ENCODE data around the gene EPS15.
"Not testable (repeated sequence)": the region's sequence is repeated elsewhere in the genome, so short reads cannot be mapped to it uniquely, and the experiment has no call there.

Gene EPS15

DNA sequence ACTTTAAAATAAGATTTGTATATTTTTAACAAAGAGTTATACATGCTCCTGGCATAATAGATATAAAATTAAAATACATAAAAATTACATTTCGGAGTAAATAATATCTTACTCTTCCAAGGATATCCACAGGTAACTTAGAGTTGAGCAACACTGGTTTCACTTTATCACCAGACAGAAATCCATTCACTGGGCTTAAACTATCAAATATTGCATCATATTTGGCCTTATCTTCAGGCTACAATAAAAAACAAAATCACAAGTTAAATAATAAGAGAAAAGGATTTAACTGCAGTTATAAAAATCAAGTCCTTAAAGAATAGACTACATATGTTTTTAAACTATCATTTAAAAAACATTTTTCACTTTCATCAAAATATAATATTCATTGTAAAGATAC is 55.5 kb downstream of the EPS15 start:
- no peak for DNase-seq

DNA sequence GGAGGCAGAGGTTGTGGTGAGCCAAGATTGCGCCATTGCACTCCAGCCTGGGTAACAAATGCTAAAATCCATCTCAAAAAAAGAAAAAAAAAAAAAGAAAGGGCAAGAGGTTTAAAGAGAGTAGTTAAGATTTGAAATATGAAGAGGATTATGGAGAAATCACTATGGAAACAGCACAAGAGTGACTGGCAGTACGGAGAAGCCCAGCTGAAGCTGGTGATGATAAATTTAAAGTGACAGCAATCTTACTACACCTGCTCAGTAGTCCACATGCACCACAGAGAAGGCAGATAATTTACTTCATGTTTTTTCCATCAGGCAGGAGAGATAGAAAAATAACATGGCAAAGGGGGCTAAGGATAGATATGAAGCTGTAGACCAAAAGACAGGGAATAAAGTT is 56.8 kb downstream of the EPS15 start:
- DNase-seq: not testable (repeated sequence)

DNA sequence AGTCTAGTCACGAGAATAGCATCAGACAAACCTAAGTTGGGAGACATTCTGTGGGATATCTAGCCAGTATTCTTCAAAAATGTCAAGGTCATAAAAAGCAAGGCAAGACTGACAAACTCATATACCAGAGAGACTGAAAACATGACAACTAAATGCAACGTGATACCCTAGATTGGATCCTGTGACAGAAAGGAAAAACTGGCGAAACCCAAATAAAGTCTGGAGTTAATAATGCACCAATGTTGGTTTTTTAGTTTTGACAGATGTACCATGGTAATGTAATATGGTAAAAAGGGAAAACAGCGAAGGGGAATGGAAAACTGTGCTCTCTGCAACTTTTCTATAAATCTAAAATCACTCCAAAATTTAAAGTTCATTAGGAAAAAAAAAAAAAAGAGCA is 64.5 kb downstream of the EPS15 start:
- DNase-seq: no peak

DNA sequence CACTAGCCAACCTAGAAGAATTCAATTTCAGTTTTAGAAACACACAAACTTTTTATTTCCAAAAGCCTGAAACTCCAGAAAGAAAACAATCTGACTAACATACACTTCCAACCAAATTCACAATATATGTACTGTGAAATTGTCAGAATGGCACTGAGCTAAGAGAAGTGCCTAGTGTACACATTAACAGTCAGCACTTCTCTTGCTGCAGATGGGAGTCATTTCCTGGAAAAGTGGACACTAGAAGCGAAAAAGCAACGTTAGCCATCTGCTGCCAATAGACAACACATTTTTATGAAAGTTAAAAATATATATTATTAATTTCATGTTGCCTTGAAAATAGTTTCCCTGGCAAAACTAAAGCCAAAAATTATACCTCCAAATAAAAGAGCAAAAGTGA is 66.1 kb downstream of the EPS15 start:
- no peak for DNase-seq

DNA sequence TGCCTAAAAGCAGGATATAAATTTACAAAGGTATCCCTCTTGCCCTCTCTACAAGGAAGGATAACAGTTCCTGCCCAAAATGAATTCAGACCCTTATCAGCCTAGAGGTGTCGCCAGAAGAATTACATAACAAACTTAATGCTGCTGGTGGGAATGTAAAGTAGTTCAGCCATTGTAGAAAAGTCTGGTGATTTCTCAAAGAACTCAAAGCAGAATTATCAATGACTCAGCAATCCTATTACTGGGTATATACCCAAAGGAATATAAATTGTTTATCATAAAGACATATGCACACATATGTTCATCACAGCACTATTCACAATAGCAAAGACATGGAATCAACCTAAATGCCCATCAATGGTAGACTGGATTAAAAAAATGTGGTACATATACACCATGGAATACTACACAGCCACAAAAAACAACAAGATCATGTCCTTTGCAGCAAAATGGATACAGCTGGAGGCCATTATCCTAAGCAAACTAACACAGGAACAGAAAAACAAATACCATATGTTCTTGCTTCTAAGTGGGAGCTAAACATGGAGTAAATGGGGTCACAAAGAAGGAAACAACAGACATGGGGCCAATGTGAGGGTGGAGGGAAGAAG is 70.1 kb downstream of the EPS15 start:
- DNase-seq: peak; percentile 2

DNA sequence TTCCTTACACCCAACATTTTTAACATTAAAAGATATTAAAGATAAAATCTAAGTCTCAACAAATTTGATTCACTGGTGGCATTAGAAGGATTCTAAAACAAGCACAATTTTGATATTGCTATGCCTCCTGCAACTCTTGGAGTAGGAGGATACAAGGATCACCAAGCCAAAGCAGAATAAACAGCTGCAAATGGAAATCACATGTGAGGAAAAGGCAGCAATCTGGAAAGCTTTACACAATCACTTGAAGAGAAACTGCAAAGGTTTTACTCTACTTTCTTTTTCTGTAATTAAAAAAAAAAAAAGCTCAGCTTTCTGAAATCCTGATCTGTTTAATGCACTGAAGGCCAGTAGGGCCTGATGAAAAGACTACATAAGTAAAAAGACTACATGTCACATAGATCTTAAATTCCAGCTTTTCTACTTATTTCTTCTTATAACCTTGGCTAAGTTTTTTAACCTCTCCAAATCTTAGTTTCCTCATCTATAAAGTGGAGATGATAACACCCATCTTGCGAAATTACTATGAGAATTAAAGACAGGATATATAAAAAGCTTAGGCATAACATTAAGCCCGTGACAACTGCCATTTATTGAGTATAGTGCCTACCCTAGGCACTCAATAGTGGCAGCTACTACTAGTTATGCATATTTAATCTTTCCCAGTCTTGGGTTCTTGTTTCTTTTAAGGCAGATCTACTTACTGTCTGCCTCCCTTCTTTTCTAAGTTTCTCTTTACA is 73.5 kb downstream of the EPS15 start:
- no peak for DNase-seq

DNA sequence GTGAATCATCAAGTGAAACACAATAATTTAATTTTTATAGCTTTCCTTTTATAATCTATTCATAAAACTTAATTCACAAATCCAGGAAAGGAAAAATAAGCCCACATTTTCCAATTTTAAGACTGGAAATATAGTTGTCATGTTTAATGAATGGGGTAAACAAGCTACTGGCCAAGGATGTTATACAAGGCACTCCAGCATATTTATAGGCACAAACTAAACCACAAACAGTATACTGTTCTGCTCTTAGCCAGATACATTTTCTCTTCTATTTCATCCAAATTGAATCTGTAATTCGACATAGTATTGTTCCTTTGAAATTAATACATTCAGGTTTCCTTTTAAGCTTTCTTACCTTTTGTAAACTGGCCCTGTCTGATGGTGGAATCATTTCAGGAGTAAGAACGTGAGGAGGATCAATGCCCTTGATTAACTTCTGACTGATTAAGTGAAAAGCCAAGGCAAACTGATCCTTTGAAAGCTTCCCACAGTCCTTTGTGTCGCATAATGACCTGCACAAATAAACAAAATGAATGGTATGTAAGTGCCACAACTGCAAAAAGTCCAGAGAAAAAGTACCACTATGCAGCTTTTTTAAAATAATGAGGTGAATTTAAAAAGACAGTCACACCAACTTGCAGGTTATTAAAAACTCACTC is 74.4 kb downstream of the EPS15 start:
- DNase-seq: no peak

DNA sequence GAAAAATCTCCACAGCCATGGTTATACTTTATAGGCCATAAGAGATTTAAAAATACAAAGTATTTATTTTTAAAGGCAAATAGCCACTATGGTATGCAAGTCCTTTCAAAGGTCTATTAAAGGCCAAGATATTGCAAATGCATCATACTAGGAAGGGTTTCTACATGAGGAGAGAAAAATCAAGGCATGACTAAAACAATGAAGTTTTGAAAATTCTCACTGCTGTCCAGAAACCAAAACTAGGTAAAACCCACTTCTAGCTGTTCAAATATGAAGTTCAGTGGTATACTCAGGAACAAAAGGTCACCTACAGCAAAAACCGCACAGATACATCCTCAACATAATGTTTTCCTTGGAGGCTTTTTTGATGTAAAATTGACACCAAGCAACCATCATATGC is 75.0 kb downstream of the EPS15 start:
- no peak for DNase-seq

DNA sequence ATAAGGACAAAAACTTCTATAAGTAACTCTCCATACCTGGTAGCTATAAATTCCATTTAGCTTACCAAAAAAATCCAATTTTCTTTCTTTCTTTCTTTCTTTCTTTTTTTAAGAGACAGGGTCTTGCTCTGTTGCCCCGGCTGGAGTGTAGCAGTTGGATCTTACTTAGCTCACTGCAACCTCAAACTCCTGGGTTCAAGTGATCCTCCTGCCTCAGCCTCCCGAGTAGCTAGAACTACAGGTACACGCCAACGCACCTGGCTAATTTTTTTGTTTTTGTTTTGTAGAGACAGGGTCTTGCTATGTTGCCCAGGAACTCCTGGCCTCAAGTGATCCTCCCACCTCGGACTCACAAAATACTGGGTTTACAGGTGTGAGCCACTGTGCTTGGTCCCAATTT is 75.5 kb downstream of the EPS15 start:
- no peak for DNase-seq

DNA sequence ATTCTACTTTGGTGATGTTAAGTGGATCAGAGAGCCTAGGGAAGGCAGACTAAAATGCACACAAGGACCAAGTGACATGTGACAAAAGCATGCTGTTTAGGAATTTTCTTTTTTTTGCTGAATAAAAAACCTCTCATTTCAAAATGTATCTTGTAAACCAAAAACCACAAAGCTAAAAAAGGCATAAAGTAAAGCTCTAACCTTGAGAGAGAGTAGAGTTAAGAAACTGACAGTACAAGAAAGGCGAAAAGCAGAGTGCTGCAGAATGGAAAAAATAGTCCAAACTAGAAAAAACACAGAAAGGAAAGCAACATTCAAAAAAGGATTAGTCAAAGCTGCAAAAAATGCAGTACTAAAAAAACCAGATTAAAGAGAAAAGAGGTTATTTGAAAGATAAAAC is 76.5 kb downstream of the EPS15 start:
- no peak for DNase-seq

DNA sequence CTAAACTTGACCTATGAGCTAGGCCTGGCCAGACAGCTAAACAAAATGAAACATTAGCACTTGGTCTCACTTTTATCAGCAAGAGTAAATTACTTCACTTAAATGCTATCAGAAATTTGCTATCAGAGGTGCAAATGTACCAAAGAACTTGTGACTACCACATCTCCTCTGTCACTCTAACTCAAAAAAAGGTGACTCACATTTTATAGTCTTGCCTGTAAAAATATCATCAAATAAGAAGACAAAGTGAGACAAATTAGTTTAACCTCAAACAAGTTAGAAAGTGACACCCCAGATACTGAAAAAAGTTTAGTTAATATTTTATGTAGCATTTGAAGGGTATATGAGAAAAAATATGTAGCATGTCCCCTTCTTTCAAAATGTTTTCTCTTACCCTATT is 76.9 kb downstream of the EPS15 start:
- DNase-seq: no peak

DNA sequence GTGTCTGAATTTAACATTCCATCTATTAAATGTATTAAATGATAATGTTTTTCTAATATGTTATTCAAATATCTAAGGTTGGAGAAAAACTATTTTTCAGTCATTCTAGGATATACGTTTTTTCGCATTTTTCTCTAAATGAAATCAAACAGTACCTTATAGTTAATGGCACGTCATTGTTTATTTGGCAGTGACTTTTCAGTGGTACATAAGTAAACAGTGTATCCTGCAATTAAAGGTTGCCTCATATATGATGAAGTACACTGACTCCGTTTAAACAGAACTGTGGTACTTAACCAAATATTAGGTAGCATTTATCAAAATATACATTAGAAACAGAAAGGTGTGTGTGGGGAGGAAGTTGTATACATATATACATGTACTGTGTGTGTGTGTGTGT is 79.2 kb downstream of the EPS15 start:
- no peak for DNase-seq

DNA sequence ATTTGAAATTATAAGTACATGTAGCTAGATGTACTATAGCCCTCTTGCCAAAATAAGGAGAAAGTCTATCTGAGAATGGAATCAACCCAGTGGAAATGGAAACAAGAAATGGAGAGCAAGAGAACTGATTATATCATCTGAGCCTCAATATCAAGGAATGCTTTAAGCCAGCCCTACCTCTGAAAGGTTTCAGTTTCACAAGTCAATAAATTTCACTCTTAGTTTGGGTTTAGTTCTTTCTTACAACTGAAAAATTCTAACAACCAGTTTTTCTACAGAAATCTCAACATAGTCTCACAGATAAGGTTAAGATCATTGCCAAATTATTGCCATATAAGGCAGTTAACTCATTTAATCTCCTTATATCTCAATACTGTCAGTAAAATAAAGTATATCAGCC is 80.0 kb downstream of the EPS15 start:
- no peak for DNase-seq

DNA sequence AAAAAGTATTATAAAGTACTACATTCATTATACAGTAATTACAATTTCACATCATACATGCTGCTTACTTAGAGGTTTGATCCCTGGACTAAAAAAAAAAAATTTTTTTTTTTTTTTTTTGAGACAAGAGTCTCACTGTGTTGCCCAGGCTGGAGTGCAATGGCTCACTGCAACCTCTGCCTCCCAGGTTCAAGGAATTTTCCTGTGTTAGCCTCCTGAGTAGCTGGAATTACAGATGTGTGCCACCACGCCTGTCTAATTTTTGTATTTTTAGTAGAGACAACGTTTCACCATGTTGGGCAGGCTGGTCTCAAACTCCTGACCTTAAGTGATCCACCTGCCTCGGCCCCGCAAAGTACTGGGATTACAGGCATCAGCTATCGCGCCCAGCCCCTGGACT is 81.7 kb downstream of the EPS15 start:
- not testable (repeated sequence) for DNase-seq

DNA sequence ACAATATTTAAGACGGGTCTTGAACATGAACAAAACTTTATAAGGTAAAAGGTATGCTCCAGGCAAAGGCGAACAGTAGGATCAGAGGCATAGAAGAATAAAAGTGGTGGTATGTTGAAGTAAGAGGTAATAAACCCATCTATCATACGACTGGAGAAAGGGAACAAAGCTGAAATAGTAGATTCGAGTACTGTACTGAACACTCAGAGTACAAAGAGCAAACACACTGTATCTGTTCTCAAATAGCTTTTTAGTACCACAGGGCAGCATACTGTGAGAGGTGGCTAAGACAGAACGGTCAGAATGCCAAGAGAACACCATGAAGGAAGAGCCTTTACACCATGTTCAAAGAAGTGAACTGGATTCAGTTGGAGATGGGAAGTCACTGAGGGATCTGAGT is 83.2 kb downstream of the EPS15 start:
- no peak for DNase-seq

DNA sequence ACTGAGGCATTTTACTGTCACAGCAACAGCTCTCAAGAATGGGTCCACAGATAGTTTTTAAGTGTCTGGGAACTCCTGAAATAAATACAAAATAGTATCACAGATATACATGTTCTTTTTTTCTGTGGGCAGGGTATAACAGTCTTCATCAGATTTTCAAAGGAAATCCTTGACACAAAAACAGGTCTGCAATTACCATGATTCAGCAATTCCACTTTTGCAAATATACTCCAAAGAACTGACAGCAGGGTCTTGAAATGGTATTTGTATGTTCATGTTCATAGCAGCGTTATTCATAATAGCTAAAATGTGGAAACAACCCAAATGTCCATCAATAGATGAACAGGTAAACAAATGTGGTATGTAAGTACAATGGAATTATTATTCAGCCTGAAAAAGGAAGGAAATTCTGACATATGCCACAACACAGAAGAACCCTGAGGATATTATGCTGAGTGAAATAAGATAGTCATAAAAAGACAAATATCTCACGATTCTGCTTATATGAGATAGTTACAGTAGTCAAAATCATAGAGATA is 85.0 kb downstream of the EPS15 start:
- DNase-seq: no peak

DNA sequence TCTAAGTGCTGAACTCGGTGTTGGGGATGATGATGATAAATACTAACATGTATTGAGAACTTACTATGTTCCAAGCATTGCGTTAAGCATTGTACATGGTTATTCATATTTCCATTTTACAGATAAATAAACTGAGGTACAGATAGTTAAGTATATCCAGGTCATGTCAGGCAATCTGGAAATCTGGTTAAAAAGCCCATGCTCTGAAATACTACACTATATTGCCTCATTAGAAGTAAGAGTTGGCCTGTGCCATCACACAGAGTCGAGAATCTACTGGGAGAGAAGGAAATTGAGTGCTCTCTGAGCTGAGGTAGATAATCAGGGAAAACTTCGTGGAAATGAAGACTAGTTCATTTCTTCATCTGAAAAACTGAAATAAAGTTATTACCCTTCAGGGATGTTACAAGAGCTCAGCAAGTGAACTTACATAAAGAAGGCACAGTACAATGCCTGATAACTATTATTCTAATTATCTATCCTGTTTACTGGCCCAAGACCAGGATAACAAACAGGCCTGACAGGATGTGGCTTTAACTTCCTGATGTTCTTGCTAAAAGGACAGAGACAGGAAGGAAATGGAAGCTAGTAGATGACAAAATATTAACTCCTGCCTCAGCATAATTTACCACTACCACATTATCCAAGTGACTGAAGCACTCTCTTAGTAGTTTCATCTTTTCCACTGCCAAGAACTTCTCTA is 85.6 kb downstream of the EPS15 start:
- DNase-seq: no peak

DNA sequence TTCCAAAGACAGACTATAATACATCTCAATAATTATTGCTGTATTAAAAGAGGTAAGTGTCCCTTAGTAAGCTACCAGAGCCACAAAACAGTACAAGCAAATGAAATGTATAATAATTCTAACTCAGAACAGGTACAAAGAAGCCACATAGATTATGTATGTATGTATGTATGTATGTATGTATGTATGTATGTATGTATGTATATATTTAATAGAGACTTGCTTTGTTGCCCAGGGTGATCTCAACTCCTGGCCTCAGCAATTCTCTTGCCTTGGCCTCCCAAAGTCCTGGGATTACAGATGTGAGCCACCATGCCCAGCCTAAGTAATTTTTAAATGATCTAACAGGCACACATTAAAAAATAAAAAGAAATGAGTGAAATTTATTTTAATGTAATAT is 86.9 kb downstream of the EPS15 start:
- no peak for DNase-seq

DNA sequence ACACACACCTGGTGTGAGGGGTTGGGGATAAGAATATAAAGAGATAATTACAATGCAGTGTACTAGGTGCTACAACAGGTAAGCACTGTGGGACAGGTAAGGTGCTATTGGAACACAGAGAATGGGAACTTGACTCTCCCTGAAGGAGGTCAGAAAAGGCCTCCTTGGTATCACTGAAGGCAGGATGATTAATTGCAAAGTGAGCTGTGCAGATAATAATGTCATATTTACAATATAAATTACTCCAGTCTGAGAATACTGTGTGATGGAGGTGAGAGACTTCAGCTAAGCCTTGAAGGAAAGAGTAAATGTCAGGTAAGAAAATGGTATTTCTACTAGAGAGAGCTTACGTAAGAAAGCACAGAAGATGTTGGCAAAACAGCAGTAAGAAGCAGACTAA is 91.6 kb downstream of the EPS15 start:
- DNase-seq: no peak

DNA sequence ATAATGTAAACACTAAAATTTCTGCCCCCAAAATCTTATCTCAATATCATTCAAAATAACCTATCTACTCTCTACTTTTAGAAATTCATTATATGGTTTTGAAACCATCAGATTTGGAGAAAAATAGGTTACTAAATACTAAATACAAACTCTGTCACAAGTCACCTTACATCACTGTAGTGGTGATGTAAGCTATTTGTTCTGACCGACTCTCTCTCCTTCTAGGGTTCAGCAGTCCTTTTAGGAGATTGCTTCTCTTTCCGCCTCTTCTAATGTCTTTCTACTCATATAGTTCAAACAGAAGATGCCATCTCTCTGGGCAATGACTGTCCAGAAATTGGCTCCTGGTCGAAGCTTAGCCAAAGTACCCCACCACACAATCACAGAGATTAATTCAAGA is 93.1 kb downstream of the EPS15 start:
- DNase-seq: no peak

DNA sequence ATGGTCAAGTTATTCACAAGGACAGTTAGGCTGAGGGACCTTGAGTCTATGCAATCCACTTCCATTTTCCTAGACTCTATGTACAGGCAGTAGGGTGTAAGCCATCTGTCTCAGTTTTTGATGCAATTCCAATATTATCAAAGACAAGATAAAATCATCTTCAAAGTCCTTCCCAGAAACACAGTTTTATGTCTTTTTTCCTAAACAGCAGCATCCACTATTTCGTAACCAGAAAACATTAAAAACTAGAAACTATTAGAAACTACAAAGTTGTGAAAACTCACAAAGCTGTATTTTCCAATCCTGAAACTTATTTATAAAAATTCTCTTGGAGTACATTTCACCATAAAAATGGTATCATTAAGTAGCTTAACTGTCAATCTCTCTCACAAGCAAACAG is 93.8 kb downstream of the EPS15 start:
- DNase-seq: no peak

DNA sequence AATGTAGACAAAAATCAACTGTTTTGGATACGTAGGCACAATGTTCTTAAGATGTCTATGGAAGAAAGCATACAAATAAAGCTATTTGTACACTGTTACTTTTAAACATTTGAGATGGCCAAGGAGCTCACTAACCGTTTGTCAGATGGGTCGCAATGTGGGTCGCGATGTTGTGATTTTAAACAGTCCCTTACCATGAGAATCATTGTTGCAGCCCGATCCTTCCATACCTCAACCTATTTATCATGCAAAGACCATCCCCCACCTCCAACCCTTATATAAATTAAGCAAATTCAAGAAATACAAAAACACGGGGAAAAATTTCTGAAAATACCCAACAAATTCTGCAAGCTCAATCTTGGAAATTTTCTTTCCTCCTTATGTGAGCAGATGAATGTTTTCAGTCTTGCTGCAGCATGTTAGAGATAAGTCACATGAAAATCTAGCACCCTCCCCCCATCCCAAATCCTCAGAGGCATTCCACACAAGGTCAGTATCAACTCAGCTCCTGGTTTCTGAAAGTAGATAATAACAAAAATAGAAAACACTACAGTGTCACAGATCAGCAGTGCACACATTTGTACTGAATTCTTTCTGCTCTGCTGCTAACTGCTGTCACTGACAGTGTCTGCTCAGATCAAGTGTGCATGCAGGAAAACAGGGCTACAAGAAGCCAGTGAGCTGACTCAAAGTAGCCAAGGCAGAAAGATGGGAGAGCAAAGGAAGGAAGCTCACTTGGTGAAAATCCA is 95.8 kb downstream of the EPS15 start:
- DNase-seq: no peak

Measured in NCI-H226 (cell line).